GM21529 (cell line): ENCODE data around the gene PPP2R5E.
"Not testable (repeated sequence)": the region's sequence is repeated elsewhere in the genome, so short reads cannot be mapped to it uniquely, and the experiment has no call there.

ENCODE experiments used
- ATAC-seq: cut with Tn5 transposase; IDR thresholded peaks from one replicate; pipeline ENCODE4 v1.9.1; 2021; ENCODE audit not compliant: unreplicated experiment

Gene PPP2R5E

DNA sequence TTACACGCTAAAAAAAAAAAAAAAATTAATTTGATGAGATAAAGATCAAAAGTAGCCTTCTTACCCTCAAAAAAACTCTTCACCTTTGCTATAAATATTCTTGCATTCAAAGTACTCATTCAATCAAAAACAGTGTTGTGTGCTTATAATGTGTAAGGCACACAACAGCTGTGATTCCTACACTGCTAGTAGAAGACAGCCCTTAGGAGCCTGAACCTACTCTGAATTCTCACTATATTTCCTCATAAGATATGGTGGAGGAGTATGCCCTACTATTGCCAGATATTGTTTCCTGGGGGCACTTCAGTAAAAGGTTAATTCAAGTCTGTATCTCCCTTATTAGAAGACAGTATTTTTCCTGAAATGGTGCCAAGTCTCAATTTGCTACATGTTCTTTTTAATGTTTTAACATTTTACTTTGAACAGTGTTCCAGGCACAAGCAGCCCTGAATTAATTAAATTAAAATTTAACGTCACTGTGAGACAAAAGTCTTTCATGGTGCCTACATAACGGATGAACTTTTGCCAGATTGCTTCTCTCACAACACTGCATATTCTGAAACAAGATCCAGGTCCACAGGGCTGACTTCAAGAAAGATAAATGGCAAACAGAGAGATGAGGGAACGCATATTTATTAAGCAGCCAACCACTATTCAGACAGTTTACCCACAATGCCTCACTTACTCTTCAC is 19.3 kb downstream of the PPP2R5E start:
- ATAC-seq: no peak

DNA sequence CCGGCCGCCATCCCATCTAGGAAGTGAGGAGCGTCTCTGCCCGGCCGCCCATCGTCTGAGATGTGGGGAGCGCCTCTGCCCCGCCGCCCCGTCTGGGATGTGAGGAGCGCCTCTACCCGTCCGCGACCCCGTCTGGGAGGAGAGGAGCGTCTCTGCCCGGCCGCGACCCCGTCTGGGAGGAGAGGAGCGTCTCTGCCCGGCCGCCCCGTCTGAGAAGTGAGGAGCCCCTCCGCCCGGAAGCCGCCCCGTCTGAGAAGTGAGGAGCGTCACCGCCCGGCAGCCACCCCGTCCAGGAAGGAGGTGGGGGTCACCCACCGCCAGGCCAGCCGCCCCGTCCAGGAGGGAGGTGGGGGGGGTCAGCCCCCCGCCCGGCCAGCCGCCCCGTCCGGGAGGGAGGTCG is 20.7 kb downstream of the PPP2R5E start:
- ATAC-seq: not testable (repeated sequence)

- no peak for ATAC-seq
Observed at GRCh38 chr14:63517354-63517753, 25.8 kb downstream of the PPP2R5E start.

GRCh38 chr14:63515240-63515639 is 27.9 kb downstream of the PPP2R5E start:
- ATAC-seq: no peak

DNA sequence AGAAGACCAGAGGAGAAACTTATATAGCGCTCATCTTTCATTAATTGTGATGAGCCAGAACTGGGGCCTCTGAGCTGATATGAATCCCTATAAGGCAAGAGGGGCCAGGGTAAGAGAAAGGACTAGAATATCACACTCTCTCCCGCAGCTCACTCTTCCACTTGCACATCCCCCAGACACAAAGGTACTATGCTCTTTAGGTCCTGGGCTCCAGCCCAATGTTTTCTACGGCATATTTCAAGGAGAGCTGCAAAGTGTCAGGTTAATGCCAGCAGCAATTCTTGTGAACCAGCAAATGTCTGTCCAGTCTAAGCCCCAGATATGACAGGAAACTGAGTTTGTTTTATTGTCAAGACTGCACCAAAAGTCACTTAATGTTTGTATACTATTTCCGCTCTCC is 29.4 kb downstream of the PPP2R5E start:
- no peak for ATAC-seq

DNA sequence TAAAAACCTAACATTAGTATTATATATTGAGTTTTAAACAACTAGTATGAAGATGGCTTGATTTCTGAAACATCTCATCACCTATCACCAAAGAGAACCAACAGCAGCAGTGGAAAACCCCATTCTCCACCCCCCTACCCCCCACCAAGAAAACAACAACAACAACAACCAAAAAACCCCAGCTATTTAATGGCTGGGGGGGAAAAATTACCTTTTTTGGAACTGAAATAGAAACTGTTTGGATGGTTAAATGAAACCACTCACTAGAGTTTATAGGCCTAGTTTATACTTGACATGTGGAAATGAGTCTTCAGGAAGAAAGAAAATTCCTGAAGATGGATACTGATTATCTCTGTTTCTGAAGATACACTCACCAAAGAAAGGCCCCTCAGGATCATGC is 30.3 kb downstream of the PPP2R5E start:
- ATAC-seq: no peak

- ATAC-seq: peak; percentile 78
Observed at GRCh38 chr14:63510538-63510937, 32.6 kb downstream of the PPP2R5E start.

GRCh38 chr14:63508033-63508432 is 35.1 kb downstream of the PPP2R5E start:
- ATAC-seq: no peak

- ATAC-seq: no peak
Observed at GRCh38 chr14:63504648-63505047, 38.5 kb downstream of the PPP2R5E start.

GRCh38 chr14:63501429-63501828 is 41.7 kb downstream of the PPP2R5E start:
- ATAC-seq: no peak

- no peak for ATAC-seq
Observed at GRCh38 chr14:63499701-63500250, 43.4 kb downstream of the PPP2R5E start.

GRCh38 chr14:63496837-63497400 is 46.3 kb downstream of the PPP2R5E start:
- ATAC-seq: no peak

DNA sequence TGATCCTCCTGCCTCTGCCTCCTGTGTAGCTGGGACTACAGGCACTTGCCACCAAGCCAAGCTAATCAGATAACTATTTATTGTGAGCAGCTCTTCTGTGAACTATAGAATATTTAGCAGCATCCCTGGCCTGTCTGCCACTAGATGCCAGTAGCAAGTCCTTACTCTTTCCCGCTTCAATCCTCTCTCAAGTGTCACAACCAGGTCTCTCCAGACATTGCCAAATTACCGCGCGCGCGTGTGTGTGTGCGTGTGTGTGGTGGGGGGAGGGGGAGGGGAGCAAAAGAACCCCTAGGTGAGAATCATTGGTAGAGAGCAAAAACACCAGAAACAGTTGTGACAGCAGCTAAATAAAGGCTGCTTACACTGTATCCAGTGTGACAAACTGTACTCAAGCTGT is 49.9 kb downstream of the PPP2R5E start:
- ATAC-seq: no peak

DNA sequence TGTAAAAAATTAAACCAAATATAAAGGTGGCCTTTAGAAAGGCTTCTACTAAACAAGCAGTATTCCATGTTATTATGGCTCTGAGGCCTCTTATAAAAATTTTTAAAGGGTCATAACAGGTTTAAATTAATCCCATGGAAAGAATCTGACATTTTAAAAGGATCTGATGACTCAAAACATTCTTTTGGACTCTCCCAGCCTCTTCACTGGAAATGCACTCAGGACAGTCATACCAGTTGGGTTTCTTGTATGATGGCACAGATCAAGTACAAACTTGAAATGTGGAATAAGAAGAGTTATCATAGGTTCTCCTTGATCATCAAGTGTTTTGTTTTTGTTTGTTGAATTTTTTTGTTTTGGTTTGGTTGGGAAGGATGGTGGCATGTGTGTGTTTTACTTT is 50.8 kb downstream of the PPP2R5E start:
- no peak for ATAC-seq

DNA sequence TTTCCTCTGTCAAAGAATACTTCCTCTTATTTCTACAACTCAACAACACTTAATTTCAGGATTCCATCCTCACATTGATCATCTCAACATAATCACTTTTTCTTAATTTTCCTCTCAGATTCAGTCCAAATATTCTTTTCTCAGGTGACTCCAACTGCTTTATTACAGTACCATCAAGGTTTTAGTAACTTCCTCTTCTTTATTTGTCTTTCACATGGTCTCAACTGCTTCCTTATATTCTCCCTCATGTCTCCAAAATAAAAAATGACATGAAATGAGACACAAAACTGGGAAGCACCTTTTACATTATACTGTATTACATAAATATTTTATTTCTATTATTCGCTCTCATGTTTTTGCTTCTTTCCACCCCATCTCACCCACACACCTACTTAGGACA is 55.5 kb downstream of the PPP2R5E start:
- ATAC-seq: no peak

DNA sequence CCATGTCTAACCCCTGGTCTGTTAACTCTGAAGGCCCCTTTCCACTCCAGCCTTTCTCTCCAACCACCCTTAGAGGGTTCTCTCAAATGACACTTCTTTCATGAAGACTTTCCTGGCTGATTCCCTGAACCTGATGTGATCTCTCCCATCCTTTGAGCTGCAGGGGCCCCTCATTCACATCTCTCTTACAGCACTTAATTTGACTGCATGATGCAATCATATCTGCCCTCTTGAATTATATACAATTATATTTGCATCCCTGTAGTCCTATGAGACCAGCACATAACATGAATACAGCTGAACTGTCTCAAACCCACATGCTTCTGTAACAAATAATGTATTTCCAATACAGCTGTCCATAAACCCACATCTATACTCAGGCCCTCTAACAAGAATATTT is 56.4 kb downstream of the PPP2R5E start:
- no peak for ATAC-seq

GRCh38 chr14:63483315-63483714 is 59.9 kb downstream of the PPP2R5E start:
- ATAC-seq: no peak

GRCh38 chr14:63480599-63480998 is 62.6 kb downstream of the PPP2R5E start:
- no peak for ATAC-seq

DNA sequence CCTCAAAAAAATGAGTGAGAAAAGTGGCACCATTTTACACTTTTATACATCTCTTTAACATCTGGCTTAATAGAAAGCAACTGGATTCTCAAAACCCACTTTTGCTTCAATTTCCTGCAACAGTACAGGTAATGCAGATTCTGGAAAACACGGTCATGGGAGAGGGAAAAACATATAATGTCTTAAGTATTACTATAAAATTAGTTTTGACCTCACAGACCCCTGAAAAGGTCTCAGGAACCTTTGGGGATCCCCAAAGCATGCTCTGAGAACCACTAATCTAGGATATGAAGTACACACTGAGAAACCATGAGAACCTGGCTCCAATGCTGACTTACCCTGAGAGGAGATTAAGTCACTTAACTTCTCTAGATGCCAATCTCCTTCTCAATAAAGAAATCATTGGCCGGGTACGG is 64.7 kb downstream of the PPP2R5E start:
- peak; percentile 58 for ATAC-seq

GRCh38 chr14:63478010-63478409 is 65.2 kb downstream of the PPP2R5E start:
- peak; percentile 86 for ATAC-seq

DNA sequence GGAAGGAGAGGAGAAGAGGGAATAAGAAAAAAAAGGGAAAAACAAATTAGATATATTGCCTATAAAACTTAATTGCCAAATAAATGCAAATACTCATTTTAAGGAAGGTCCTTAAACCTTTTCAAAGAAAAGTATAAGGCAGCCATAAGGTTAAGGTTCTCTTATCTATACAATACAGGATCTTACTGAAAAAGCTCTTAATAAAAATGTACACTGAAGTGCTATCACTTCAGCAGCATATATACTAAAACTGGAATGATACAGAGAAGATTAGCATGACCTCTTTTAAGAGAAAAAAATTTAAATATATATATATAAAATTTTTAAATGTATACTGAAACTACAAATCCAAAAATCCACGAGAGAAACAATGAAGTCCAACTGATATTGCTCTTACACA is 65.6 kb downstream of the PPP2R5E start:
- no peak for ATAC-seq

DNA sequence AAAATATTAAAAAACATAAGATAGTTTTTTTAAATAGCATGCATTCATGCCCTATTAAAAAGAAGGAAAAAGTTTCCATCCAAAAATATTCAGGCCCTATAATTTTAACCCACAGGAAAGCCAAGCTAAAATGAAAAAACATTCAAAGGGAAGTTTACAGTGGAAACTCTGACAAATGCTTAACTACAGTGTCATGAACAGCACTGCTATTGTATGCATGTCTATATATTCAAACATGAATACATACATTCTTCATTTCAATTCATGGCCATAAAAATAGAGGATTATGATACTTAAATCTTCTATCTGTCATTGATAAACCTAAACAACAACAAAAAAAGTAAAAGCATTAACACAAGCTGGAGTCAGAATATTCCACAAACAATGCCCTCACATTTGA is 67.4 kb downstream of the PPP2R5E start:
- ATAC-seq: no peak

- no peak for ATAC-seq
Observed at GRCh38 chr14:63474844-63475243, 68.3 kb downstream of the PPP2R5E start.
